Cerebellar cortex (tissue), 1 donor: Measurements from ENCODE around the gene EFEMP2.

Source experiments
- DNase-seq: peaks from one replicate; pipeline ENCODE4 v3.0.0-alpha.2; 2015; ENCODE audit warnings: low spot score

Gene EFEMP2

DNA sequence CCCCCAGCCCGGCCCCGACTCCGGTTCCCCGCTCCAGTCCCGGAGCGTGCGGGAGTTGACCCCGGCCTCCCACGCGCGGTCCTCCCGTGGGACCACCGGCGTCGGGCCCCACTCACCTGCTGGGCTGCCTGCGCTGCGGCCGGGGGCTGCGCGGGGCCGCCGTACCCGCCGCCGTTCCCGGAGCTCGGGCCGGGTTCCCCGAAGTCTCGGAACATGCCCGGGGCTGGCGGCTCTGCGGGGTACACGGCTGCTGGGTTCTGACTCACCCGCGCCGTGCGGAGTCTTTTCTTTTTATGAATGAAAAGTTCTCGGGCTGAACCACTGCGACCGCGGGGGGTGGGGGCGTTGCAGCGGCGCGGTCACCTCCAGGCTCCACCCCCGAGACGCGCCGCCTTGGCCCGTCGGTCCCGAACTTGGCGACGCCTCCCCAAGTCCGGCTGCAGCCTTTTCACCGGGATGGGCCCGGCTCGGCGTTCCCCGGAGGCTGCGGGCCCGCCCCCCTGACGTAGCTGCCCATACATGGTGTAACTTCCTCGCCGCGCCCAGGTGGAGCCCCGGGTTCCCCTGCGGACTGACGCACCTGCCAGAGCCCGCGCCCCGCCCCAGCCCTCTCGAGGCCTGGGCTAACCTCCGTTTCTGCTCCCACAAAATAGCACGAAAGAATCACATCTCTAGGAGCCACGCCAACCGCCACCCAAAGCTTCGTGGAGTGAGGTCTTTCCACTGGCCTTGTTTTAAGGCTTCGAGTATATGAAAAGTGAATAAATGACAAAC, 27.7 kb upstream of the EFEMP2 start, which contains the start of gene FOSL1:
TSS of gene FOSL1 (minus strand) at position 264 of the 774 bp plus-strand sequence. CDS start at position 215, 49 bp downstream.
- peak; percentile 83 for DNase-seq

DNA sequence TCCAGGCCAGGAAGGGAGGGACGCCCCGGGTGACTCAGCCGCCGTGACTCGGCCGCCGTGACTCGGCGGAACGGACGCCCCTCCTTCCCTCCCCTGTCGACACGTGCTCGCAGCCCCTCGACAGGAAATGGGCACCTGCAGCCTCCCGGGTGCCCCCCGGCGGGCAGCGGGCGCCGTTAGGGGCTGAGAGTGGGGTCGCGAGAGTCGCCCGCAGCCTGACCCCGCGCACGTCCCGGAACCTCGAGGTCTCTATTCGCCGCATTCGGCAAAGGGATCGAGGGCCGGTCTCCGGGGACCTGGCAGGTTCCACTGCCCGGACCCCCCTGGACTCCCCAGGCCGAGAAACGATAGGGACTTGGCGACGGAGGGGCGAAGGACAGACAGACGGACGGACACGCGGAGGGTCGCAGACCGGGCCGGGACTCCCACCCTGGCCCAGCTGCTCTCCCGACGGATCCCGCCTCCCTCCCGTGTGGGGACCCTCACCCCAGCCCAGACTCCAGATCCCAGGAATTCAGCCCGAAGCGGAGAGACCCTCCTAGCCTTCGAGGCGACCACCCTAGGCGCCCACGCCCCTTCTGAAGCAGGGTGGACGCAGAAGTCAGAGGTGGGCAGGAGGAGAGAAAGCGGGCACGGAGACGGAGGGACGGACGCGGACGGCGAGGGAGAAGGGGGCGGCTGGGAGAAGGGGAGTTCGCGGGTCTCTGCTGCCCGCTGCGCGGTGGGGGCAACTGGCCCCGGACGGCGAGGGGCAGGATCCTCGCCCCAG, 26.9 kb upstream of the EFEMP2 start:
- no peak for DNase-seq

DNA sequence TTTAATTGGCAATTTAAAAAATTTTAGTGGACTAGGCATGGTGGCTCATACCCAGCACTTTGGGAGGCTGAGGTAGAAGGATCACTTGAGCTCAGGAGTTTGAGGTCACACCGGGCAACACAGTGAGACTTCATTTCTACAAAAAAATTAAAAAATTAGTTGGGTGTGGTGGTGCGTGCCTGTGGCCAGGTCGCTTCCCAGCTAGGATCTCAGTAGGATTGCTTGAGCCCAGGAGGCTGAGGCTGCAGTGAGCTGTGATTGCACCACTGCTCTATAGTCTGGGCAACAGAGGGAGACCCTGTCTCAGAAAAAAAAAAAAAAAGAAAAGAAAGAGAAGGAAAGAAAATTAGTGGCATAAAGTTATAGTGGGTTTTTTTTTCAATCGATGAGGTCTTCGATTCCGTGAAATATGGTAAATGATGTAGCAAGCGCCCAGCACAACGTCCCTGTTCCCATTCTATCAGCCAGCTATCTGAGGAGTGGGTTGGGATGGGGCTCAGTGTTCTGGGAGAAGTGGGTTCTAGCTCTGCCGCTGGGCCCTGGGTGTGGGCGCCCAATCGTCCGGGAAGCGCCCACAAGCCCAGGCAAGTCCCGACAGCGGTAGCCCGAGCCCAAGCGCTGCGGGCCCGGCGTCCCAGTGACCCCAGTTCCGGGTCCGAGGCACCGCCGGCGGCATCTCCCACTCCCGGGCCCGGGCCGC, 26.2 kb upstream of the EFEMP2 start:
- no peak for DNase-seq

DNA sequence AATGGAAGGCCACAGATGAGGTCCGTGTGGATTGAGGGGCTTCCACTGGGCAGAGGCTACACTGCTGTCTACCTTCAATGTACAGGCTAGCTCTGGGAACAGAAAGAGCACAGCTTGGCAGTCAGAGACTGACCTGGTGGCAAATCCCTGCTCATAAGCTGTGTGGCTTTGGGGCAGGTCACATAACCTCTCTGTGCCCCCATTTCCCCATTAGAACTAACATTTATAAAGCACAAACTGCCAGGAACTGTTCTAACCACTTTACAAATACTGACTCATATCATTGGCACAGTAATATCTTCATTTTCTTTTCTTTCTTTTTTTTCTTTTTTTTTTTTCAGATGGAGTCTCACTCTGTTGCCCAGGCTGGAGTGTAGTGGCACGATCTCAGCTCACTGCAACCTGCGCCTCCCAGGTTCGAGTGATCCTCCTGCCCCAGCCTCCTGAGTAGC, 24.4 kb upstream of the EFEMP2 start:
- DNase-seq, result no peak

DNA sequence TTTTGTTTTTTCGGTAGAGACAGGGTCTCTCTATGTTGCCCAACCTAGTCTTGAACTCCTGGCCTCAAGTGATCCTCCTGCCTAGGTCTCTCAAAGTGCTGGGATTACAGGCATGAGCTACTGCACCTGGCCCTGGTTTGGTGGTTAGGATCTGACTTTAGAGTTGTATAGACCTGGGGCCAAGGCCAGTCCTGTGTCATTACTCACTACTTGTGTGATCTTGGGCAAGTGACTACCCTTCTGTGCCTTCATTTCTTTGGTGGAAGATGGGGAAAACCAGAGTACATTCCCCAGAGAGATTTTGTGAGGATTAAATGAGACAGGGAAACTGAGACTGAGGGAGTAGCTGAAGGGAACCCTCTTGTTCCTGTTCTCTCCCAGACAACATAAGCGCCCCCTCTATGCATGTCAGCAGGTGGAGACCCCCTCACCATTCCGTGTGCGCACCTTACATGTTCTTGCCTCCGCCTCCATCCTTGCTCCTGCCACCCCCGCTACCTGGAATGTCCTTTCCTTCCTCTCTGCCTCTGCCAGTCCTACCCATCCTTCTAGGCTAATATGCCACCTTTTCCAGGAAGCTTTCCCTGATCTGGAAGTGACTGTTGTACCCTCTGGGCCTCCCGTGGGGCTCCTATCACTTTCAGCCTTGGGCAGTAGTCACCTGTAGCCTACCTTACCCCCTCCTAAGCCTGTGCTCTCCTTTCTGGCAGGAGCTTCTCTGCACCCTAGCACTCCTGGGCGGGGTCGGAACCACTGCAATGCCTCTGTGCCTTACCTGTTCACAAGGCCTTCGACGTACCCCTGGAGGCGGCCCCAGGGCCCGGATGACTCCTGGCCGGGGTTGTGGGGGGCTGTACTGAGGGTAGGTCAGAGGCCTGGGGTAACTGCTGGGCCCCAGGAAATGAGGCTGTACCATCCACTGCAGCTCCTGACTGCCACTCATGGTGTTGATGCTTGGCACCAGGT, 23.7 kb upstream of the EFEMP2 start:
- no peak for DNase-seq

DNA sequence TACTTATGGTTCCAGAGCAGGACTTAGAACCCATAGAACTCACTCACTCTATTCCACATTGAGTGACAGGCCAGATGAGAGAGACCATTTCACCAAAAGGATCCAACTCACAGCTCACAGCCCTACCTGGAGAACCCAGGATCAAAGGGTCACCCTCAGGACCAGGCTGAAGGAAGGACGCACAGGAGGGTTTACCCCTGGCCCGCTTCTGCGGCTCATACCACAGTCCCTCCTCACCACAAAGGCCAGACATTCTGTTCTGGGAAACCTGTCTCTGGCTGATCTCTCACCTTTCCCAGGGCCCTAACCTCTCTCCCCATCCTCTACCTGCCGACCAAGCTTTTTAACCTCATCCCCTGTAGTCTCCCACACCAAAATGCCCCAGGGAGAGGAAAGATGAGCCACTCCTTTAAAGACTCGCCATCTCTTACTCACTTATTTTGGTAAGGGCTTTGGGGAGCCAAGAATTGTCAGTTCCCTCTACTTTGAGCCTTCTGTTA, 22.9 kb upstream of the EFEMP2 start:
- DNase-seq, result no peak

DNA sequence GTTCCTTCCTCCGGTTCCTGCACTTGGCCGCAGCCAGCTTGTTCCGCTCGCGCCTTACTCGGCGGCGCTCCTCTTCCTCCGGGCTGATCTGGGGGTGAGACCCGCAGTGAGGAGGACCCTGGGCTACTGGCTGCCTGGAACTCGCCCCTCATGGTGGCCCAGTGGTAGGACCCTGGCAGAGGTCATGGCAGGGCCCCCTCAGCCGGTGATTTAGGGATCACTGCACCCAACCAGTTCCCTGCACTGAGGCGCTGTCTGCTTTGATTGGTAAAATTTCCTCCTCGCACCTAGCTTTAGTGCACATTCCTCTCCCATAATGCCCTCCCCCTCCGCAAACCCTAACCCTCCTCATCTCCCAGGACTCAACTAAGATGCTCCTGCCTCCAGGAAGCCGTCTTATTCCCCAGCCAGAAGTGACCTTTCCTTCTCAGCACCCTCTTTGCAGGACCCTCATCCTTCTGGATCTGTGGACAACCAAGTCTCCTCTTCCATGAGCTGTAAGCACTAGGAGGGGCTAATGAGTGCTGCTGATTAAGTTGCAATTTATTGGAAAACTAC, 21.5 kb upstream of the EFEMP2 start:
- DNase-seq, result no peak

DNA sequence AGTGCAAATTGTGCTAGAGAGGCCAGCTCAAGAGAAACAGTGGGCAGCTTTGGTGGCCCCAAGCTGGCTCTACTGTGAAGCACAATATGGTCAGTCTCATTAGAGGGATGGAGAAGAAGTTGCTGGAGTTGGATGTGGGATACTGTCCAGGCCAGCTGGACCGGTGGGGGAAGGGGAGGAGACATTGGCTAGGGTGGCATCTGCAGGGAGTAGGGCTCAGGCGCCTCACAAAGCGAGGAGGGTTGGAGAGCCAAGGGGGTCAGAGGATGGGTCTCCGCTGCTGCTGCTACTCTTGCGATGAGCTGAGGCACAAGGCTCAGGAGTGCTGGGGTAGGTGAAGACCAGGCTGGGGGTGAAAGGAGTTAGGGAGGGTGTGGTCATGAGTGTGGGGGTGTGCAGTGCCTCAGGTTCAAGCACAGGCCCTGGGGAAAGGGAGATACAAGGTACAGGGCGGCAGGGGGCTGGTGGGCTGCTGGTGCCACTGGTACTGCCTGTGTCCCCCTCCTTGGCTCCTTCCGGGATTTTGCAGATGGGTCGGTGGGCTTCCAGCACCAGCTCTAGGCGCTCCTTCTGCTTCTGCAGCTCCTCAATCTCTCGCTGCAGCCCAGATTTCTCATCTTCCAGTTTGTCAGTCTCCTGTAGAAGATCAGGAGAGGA, 20.2 kb upstream of the EFEMP2 start:
- DNase-seq, result peak; percentile 46

DNA sequence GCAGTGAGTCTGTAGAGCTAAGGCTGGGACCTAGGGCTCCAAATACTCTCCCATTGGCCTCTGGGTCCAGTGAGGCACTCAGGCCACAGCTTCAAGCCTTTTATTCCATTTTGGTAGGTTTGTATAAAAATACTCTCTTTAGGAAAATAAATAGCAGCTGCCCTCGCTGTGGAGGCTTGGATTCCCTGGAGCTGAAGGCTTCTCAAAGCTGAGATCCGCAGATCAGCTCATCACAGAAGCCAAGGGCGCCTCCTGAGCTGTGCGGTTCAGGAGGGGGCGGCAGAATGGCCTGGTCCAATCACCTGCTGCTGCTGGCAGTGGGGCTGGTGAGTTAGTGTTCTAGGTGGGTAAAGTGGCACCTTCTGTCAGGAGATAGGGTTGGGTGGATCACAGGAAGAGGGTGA, 19.5 kb upstream of the EFEMP2 start:
- peak; percentile 45 for DNase-seq

DNA sequence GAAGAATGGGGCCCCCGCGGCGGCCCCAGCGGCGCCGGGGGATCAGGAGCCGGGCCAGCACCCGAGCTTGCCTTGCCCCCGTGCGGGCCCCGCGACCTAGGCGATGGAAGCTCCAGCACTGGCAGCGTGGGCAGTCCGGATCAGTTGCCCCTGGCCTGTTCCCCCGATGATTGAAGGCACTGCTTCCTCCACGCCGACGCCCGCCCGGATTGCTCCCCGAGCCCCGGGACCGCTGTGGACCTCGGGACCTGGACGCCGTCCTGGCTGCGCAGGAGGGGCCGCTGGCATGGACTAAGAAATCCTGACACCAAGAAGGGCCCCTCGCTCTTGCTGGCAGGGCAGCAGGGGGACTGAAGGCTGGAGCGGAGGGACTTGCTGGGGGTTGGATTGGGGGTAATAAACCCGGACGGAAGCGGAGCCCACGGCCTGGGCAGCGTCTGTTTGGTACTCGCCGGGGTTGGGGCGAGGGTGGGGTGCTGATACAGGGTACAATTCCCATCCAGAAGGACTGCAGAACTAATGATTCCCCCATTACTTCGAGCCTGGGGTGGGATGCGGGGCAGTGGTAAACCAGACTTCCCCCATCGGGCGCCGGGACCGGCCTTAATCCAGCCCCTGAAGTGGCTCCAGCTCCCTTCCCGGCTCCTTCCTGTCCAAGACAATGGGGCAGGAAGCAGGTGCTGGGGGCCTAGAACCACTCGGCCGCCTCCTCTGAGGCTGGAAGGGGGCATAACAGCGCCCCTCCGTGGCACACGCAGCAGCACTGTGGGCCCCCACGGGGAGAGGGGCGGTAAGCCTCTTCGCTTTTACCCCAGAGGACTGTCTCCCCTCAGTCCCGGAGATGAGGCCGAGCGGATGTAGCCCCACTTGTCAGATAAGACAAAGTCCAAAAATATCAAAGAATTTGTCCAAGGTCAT, 18.9 kb upstream of the EFEMP2 start:
- DNase-seq, result peak; percentile 49

DNA sequence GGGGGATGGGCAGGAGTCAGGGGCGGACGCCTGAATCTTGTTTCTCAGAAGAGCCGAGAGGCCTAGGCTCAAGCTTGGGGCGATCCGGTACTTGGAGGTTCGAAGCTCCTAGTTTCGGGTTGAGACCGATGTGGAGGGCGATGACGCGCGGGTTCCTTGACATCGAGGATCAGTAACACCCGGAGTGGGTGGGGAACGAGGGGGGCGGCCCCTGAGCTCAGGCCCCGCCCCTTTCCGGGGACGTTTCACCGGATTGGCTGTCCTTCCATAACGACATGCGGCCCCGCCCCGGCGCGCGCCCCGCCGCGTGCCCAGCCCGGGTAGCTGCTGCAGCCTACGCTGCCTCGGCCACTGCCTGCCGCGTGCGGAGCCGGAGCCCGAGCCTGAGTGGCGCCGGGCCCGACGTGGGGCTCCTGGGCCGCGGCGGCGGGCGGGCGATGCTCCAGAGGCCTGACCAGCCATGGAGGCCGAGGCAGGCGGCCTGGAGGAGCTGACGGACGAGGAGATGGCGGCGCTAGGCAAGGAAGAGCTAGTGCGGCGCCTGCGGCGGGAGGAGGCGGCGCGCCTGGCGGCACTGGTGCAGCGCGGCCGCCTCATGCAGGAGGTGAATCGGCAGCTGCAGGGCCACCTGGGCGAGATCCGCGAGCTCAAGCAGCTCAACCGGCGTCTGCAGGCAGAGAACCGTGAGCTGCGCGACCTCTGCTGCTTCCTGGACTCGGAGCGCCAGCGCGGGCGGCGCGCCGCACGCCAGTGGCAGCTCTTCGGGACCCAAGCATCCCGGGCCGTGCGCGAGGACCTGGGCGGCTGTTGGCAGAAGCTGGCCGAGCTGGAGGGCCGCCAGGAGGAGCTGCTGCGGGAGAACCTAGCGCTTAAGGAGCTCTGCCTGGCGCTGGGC, 18.0 kb upstream of the EFEMP2 start, which contains the start of gene CCDC85B:
TSS of gene CCDC85B (plus strand) at position 350 of the 895 bp plus-strand sequence. CDS start at position 461, 111 bp downstream.
- DNase-seq, result peak; percentile 97

DNA sequence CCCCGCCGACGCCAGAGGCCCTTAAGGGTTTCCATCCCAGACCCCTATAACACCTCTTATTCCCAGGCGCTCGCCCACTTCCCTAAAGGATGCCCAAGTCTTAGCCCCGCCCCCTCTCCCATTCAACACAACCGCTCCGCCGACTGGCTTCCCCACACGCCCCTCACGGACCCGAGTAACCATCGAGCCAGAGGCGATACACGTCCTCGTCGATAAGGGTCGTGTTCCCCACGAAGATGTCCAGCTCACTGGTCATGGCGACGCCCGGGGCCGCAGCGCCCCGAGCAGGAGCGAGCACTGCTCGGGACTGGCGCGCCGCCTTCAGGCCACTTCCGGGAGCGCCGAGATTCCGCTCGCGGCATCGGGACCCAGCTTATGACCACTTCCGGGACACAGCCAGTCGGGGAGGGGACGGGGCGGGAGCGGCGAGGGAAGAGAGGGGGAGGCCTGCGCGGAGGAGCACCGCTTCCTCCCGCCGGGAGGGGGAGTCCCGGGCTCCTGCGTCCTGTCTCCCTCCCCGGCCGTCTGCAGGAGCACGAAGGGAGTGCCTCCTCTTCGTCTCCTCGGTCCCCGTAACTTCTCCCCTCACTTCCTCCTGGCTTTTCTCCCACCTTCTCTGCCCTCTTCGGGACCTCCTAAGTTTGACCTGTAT, 15.7 kb upstream of the EFEMP2 start, which contains the start of gene FIBP:
TSS of gene FIBP (minus strand) at position 309 of the 652 bp plus-strand sequence. CDS start at position 256, 53 bp downstream.
- peak; percentile 97 for DNase-seq

DNA sequence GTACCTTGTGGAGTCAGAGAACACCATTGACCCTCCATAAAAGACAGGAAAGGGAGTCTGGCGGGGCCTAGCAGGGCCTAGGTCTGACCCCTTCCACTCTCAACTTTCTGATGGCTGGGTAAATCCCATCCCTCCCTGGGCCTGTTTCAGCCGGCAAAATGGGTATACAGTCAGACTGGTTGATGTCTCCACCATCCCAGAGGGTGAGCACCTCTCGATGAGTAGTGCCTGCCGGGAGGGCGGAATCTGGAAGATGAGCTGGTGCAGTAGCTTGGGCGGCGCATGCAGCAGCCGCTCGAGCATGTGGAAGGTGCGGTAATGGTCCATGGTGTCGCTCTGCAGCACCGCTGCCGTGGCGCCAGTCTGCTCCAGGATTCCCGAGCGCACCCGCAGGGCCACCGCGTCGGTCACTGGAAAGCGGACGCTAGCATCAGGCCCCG, 15.1 kb upstream of the EFEMP2 start:
- DNase-seq, result no peak

DNA sequence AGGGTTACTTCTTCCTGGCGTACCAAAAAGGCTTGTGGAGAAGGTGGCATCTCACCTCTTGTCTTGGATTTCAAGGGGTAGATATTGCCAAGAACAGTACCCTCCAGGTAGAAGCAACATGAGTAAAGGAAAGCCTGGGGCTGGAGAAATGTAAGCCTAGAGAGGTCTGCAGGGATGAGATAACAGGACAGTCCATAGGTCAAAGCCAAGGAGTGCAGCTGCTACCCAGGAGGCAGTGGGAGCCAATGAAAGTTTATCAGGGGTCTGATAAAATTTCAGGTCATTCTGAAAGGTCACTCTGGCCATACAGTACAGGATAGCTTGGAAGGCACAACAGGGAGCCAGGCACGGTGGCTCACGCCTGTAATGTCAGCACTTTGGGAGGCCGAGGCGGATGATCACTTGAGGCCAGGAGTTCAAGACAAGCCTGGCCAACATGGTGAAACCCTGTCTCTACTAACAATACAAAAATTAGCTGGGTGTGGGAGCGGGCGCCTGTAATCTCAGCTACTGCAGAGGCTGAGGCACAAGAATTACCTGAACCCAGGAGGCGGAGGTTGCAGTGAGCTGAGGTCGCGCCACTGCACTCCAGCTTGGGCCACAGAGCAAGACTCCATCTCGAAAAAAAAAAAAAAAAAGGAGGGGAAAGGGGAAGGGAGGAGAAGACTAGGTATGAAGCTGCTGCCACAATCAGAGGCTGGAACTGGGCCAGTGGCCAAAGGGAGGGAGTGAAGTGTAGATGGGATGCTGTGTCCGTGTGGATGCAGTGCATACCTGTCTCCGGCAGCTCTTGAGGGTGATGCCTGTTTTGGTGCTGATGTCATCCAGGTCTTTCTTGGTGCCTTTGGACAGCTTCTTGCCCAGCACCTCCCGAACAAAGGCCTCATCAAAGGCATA, 14.5 kb upstream of the EFEMP2 start:
- no peak for DNase-seq

DNA sequence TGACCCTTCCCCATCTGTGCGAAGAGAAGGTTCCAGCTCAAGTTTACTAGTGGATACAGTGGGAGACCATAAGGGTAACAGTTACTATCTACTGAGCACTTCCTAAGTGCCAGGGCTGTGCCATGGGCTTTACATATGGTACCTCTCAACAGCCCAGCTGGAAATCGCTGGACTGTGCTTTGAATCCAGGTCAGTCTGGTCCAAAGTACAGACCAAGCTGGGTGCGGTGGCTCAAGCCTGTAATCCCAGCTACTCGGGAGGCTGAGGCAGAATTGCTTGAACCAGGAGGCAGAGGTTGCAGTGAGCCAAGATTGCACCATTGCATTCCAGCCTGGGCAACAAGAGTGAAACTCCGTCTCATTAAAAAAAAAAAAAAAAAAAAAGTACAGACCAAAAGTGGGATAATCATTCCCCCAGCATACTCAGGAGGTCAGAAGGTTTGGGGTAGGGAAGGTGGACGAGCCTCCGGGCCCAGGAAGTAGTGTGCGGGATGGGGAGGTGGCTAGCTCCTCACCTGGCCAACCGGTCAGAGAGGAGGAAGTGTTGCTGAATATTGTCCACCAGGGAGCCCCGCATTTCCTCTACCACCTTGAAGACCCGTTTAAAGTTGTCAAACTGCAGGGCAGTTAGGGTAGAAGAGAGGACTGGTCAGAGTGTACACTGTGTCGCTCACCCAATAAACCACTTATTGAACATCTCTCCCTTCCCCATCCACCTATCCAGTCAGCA, 13.4 kb upstream of the EFEMP2 start:
- DNase-seq, result no peak
